DMS114 treated with DMSO at 0.1 percent for 48 hours (cell line): ENCODE data around the gene SLC44A5.
"Not testable (repeated sequence)": the region's sequence is repeated elsewhere in the genome, so short reads cannot be mapped to it uniquely, and the experiment has no call there.

Experiments used
- DNase-seq: peaks from one replicate; lab custom pipeline; 2025; ENCODE audit not compliant: unreplicated experiment; lab: John Stamatoyannopoulos, UW

Gene SLC44A5

DNA sequence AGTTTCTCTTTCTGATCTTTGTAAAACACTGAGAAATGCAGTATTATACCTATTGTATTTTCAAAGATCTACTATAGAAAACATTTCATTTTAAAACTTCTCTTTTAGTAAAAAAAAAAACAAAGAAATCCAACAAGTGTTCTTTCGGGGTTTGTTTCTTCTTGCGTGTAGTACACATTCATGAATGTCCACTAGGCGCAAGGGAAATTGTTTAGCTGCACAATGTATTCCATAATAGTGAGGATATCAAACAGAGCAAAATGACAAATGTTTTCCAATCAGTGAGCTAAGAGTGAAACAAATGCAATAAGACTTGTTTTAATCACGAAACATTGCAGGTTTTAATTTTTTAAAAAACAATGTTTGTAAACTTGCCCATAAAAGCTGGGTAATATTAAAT is 408.2 kb downstream of the SLC44A5 start:
- DNase-seq = no peak

- no peak for DNase-seq
These were observed 412.2 kb downstream of the SLC44A5 start for GRCh38 chr1:75198761-75199160.

GRCh38 chr1:75198163-75198562 is 412.8 kb downstream of the SLC44A5 start:
- DNase-seq = no peak

GRCh38 chr1:75188892-75189291 is 422.0 kb downstream of the SLC44A5 start:
- DNase-seq = no peak

GRCh38 chr1:75181214-75181955 is 429.5 kb downstream of the SLC44A5 start:
- DNase-seq = not testable (repeated sequence)

DNA sequence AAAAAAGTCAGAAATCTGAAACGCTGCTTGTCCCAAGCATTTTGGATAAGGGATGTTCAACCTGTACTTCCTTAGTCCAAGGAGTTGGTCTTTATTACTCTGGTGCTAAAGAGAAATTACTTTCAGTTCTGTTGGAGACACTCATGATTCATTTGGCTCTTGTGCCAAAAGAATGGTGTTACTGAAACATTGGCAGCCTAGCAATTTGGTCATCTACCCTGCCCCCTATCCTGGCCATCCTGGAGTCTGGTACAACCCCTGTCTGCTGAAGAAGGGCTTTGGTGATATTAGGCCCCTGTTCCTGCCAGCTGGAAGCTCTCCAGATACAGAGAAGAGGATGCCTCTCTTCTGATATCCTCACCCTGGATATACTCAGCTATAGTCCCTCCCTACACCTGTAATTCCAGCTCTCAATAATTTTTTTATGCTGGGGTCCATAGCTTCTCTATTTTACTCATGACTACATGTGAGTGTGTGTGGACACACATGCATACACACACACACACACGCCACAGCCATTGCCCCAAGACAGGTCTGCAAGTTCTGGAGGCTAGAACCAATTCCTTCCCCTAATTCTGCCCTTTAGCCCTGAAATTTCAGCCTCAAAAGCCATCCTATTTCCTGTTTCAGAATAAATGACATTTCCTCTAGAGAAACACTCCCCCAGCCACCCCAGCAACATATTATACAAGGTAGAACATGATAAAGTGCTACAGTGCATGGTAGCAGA is 436.7 kb downstream of the SLC44A5 start:
- no peak for DNase-seq

DNA sequence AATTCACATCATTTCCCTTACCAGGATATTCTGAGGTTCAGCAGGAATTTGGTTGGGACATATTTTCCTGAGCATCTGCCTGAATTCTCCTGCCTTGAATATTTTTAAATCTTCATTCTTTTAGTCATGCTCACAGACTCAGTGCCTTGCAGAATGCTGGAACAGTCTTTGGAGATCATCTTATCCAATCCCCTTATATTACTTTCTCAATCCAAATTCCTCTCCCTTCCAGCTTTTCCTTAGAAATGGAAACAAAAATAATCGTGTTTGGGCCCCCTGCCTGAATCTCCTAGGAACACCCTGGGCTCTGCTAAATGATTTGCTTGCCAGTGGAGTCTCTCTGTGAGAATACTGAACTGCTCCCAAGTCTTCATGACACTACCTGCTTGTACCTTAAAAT is 438.4 kb downstream of the SLC44A5 start:
- DNase-seq = no peak

- DNase-seq = no peak
These were observed 439.0 kb downstream of the SLC44A5 start for GRCh38 chr1:75171876-75172275.

GRCh38 chr1:75170981-75171380 is 439.9 kb downstream of the SLC44A5 start:
- no peak for DNase-seq

GRCh38 chr1:75170011-75170410 is 440.9 kb downstream of the SLC44A5 start:
- DNase-seq = no peak

- DNase-seq = no peak
These were observed 444.1 kb downstream of the SLC44A5 start for GRCh38 chr1:75166821-75167220.

DNA sequence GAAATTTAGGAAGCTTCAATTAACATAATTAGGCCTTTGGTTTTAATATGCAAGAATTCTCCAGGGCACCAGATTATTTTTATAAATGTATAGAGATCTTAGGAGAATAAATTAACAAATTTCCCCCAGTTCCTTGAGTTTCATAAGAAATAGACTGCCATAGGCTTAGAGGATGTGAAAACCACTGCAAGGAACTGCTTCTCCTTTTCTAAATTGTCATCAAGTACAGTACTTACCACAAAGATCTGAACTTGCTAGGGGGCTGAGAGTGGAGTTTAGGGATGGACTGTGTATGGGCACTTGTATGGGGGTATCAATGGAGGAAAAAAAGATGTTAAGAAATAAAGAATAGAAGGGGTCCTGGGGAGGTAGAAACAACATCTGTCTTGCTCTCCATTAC is 445.6 kb downstream of the SLC44A5 start:
- DNase-seq = no peak

- DNase-seq = no peak
These were observed 451.8 kb downstream of the SLC44A5 start for GRCh38 chr1:75159154-75159553.
